ENCODE results near the gene MYO5B. TPM values are rescaled to one million over a fixed set of nuclear protein-coding genes. Genes with fewer than 3 reads are reported as not detected.

Gene MYO5B
- total and polyA plus RNA-seq, 9 of the 15 experiments (the other 6 are each of a cell fraction or from before 2014, with no cell fraction given): 0.07 to 0.42 (median 0.28) TPM

GRCh38 chr18:49931760-49932159, 263.2 kb downstream of the MYO5B start:
- no peak for DNase-seq (ENCODE audit: extremely low read depth in 1 of 4, low spot score in 3 of 4)
- FAIRE-seq: no peak
- Histone ChIP-seq H3K4me1 (replicated peaks in 1 of 2; ENCODE audit: control insufficient read depth in 2 of 2, insufficient read depth in 2 of 2, low read length in 2 of 2) (no peaks in the 10 kb centered on the region), H4K20me1 (replicated peaks; ENCODE audit: control insufficient read depth, insufficient read depth, low read length) (no peaks in the 10 kb centered on the region), H3K27me3 (ENCODE audit: control insufficient read depth in 2 of 2, insufficient read depth in 2 of 2, low read length in 2 of 2) (peaks cover 0 to 20% of the 10 kb centered on the region in 2 experiments; a peak in 2 of 5 replicates), H2AFZ (ENCODE audit: low read depth, low read length) (no peak overlapping the region), H3K79me2 (ENCODE audit: control insufficient read depth, insufficient read depth, low read length) (no peaks in the 10 kb centered on the region), H3K4me3 (no peak overlapping the region), H3K9me3 (replicated peaks; ENCODE audit: control insufficient read depth, insufficient read depth, low read depth, low read length) (no peaks in the 10 kb centered on the region), H3K9me1 (ENCODE audit: control insufficient read depth, insufficient read depth, low read length) (no peaks in the 10 kb centered on the region), H3K9ac (ENCODE audit: insufficient read depth in 1 of 2, low read depth in 2 of 2, low read length in 2 of 2) (no peak overlapping the region), H3K27ac (ENCODE audit: extremely low read depth, low read depth, low read length) (no peak overlapping the region), H3K36me3 (ENCODE audit: control insufficient read depth, insufficient read depth, low read length) (no peaks in the 10 kb centered on the region), H3K4me2 (ENCODE audit: insufficient read depth, low read length) (no peak overlapping the region)
- no peak for TF ChIP-seq SNRNP70 (optimal IDR thresholded peaks at IDR 0.05; ENCODE audit: low read depth, low read length)
- TF ChIP-seq SREBF1 (IDR thresholded peaks at IDR 0.05; ENCODE audit: borderline replicate concordance, low read depth, low read length): no peak
- no peak for TF ChIP-seq HMGN3 (IDR thresholded peaks at IDR 0.05; ENCODE audit: borderline replicate concordance, extremely low read depth, insufficient read length, low read depth, low read length)
- no peak for TF ChIP-seq CBX3 (IDR thresholded peaks at IDR 0.05; ENCODE audit: borderline replicate concordance in 1 of 2, low read length in 2 of 2)
- no peak for TF ChIP-seq LEF1 (IDR thresholded peaks at IDR 0.05)
- intact Hi-C loops (cut with micrococcal nuclease): no loop called here
- BruUV-seq (replicated peaks): no TSS peak
- POLR2A ChIA-PET: interaction anchor here (0.6 kb wide), 1 partner anchor 13 kb away, joined by 3 read pairs; no protein-coding TSS in a partner anchor
- CTCF ChIA-PET (ENCODE audit: low intra/inter-chr PET ratio): no interaction called here
- ATAC-seq: no peak
- in situ Hi-C loops (cut with MboI): no loop called here
- WGBS (ENCODE audit: insufficient coverage, low coverage, missing lambda C conversion rate): 0% methylated on average over 4 of the region's 4 CpGs

- WGBS (ENCODE audit: insufficient coverage, low coverage, missing lambda C conversion rate): 0% methylated on average over 5 of the region's 5 CpGs
- no TSS peak for BruUV-seq (replicated peaks)
- DNase-seq (ENCODE audit: extremely low read depth in 1 of 4, low spot score in 3 of 4): no peak
- H2AFZ ChIP-seq (ENCODE audit: low read depth, low read length): no peak overlapping the region
- H4K20me1 ChIP-seq (replicated peaks; ENCODE audit: control insufficient read depth, insufficient read depth, low read length): no peaks in the 10 kb centered on the region
- H3K27me3 ChIP-seq (ENCODE audit: control insufficient read depth in 2 of 2, insufficient read depth in 2 of 2, low read length in 2 of 2): peaks cover 0 to 18% of the 10 kb centered on the region in 2 experiments; a peak in 2 of 5 replicates
- ATAC-seq: no peak
- H3K36me3 ChIP-seq (ENCODE audit: control insufficient read depth, insufficient read depth, low read length): no peaks in the 10 kb centered on the region
- no peaks in the 10 kb centered on the region for H3K9me1 ChIP-seq (ENCODE audit: control insufficient read depth, insufficient read depth, low read length)
- H3K27ac ChIP-seq (ENCODE audit: extremely low read depth, low read depth, low read length): no peak overlapping the region
- H3K4me3 ChIP-seq: no peak overlapping the region
- intact Hi-C loops (cut with micrococcal nuclease): no loop called here
- no peak overlapping the region for H3K9ac ChIP-seq (ENCODE audit: insufficient read depth in 1 of 2, low read depth in 2 of 2, low read length in 2 of 2)
- H3K79me2 ChIP-seq (ENCODE audit: control insufficient read depth, insufficient read depth, low read length): no peaks in the 10 kb centered on the region
- POLR2A ChIA-PET: no interaction called here
- H3K4me1 ChIP-seq (replicated peaks in 1 of 2; ENCODE audit: control insufficient read depth in 2 of 2, insufficient read depth in 2 of 2, low read length in 2 of 2): no peaks in the 10 kb centered on the region
- CTCF ChIA-PET (ENCODE audit: low intra/inter-chr PET ratio): no interaction called here
- in situ Hi-C loops (cut with MboI): no loop called here
- H3K4me2 ChIP-seq (ENCODE audit: insufficient read depth, low read length): no peak overlapping the region
- no peaks in the 10 kb centered on the region for H3K9me3 ChIP-seq (replicated peaks; ENCODE audit: control insufficient read depth, insufficient read depth, low read depth, low read length)
- TF ChIP-seq KAT8 (IDR thresholded peaks at IDR 0.05; ENCODE audit: low read depth) (no peak), ZNF76 (CRISPR knock-in tag; IDR thresholded peaks at IDR 0.05; ENCODE audit: borderline replicate concordance) (no peak), YY1 (IDR thresholded peaks at IDR 0.05; ENCODE audit: borderline replicate concordance in 1 of 3, control insufficient read depth in 1 of 3, extremely low read depth in 1 of 3, insufficient read depth in 3 of 3, insufficient read length in 1 of 3, insufficient replicate concordance in 2 of 3, low read depth in 1 of 3, low read length in 2 of 3) (no peak)
- no peak for FAIRE-seq
Measured at GRCh38 chr18:49931179-49931578, 263.8 kb downstream of the MYO5B start.
